ENCODE data around the gene RAET1G. TPM values are rescaled to one million over a fixed set of nuclear protein-coding genes. Genes with fewer than 3 reads are reported as not detected.
"Not testable (repeated sequence)": the region's sequence is repeated elsewhere in the genome, so short reads cannot be mapped to it uniquely, and the experiment has no call there.

Gene RAET1G
- total RNA-seq, 3 donors from 2014 or later (not counting 1 experiment from before 2014, with no cell fraction given) = 0.43 TPM; not detected in 2

GRCh38 chr6:149913540-149914240 is 9.2 kb downstream of the RAET1G start:
- Mint-ChIP-seq H3K27me3 (ENCODE audit: low read depth in 2 of 2) (peaks cover 28 to 30% of the 10 kb centered on the region in 2 donors), H3K27ac (no peak overlapping the region), H3K9me3 (no peaks in the 10 kb centered on the region), H3K4me3 (no peak overlapping the region), H3K36me3 (no peaks in the 10 kb centered on the region), H3K4me1 (no peaks in the 10 kb centered on the region)
- intact Hi-C loops (cut with micrococcal nuclease) = no loop called here
- Histone ChIP-seq H3K4me3 (ENCODE audit: low read length) (no peak overlapping the region), H3K27me3 (ENCODE audit: control insufficient read depth, insufficient read depth, low read length) (no peaks in the 10 kb centered on the region), H3K27ac (ENCODE audit: low read length) (no peak overlapping the region), H3K4me1 (ENCODE audit: control insufficient read depth, insufficient read depth, low read length) (no peaks in the 10 kb centered on the region), H3K9me3 (ENCODE audit: control insufficient read depth, insufficient read depth, low read length) (peaks cover 4% of the 10 kb centered on the region), H3K36me3 (ENCODE audit: control insufficient read depth, insufficient read depth, low read length) (no peaks in the 10 kb centered on the region)
- no peak for TF ChIP-seq CTCF (IDR thresholded peaks at IDR 0.05)
- DNase-seq (no peak), ATAC-seq (no peak)
- WGBS (ENCODE audit: insufficient coverage) = 81% methylated on average over 9 of the region's 9 CpGs

- ATAC-seq (no peak), DNase-seq (no peak)
- Histone ChIP-seq H3K36me3 (ENCODE audit: control insufficient read depth, insufficient read depth, low read length) (no peaks in the 10 kb centered on the region), H3K9me3 (ENCODE audit: control insufficient read depth, insufficient read depth, low read length) (peaks cover 8% of the 10 kb centered on the region), H3K4me1 (ENCODE audit: control insufficient read depth, insufficient read depth, low read length) (no peaks in the 10 kb centered on the region), H3K4me3 (ENCODE audit: low read length) (no peak overlapping the region), H3K27me3 (ENCODE audit: control insufficient read depth, insufficient read depth, low read length) (no peaks in the 10 kb centered on the region), H3K27ac (ENCODE audit: low read length) (no peak overlapping the region)
- Mint-ChIP-seq H3K4me1 (no peaks in the 10 kb centered on the region), H3K9me3 (no peaks in the 10 kb centered on the region), H3K4me3 (no peak overlapping the region), H3K27me3 (ENCODE audit: low read depth in 2 of 2) (peaks cover 26% of the 10 kb centered on the region in 2 donors), H3K36me3 (no peaks in the 10 kb centered on the region), H3K27ac (no peak overlapping the region)
- no peak for TF ChIP-seq CTCF (IDR thresholded peaks at IDR 0.05)
- WGBS (ENCODE audit: insufficient coverage) = 89% methylated on average over 1 of the region's 2 CpGs
- intact Hi-C loops (cut with micrococcal nuclease) = no loop called here
Observed at GRCh38 chr6:149913085-149913484, 9.8 kb downstream of the RAET1G start.

- H3K9me3 Mint-ChIP-seq; H3K36me3 Mint-ChIP-seq; H3K4me1 Mint-ChIP-seq; H3K4me3 ChIP-seq (ENCODE audit: low read length); H3K27ac ChIP-seq (ENCODE audit: low read length); H3K4me3 Mint-ChIP-seq; H3K36me3 ChIP-seq (ENCODE audit: control insufficient read depth, insufficient read depth, low read length); H3K27me3 ChIP-seq (ENCODE audit: control insufficient read depth, insufficient read depth, low read length); ATAC-seq; H3K27ac Mint-ChIP-seq; H3K9me3 ChIP-seq (ENCODE audit: control insufficient read depth, insufficient read depth, low read length); H3K4me1 ChIP-seq (ENCODE audit: control insufficient read depth, insufficient read depth, low read length); DNase-seq; intact Hi-C loops (cut with micrococcal nuclease): not testable (repeated sequence)
- peaks cover 26% of the 10 kb centered on the region in 2 donors for H3K27me3 Mint-ChIP-seq (ENCODE audit: low read depth in 2 of 2)
- WGBS (ENCODE audit: insufficient coverage) = no CpG with 5 or more reads among the region's 3 CpGs
Observed at GRCh38 chr6:149912680-149913079, 10.2 kb downstream of the RAET1G start.

GRCh38 chr6:149910721-149911151 is 12.2 kb downstream of the RAET1G start:
- Mint-ChIP-seq H3K27me3 (ENCODE audit: low read depth in 2 of 2) (peaks cover 14 to 26% of the 10 kb centered on the region in 2 donors), H3K4me3 (no peak overlapping the region), H3K9me3 (no peaks in the 10 kb centered on the region), H3K27ac (no peak overlapping the region), H3K36me3 (no peaks in the 10 kb centered on the region), H3K4me1 (no peaks in the 10 kb centered on the region)
- Histone ChIP-seq H3K36me3 (ENCODE audit: control insufficient read depth, insufficient read depth, low read length) (no peaks in the 10 kb centered on the region), H3K4me3 (ENCODE audit: low read length) (no peak overlapping the region), H3K27ac (ENCODE audit: low read length) (no peak overlapping the region), H3K9me3 (ENCODE audit: control insufficient read depth, insufficient read depth, low read length) (peaks cover 8% of the 10 kb centered on the region), H3K4me1 (ENCODE audit: control insufficient read depth, insufficient read depth, low read length) (no peaks in the 10 kb centered on the region), H3K27me3 (ENCODE audit: control insufficient read depth, insufficient read depth, low read length) (no peaks in the 10 kb centered on the region)
- WGBS (ENCODE audit: insufficient coverage) = 93% methylated on average over 23 of the region's 23 CpGs
- TF ChIP-seq CTCF (IDR thresholded peaks at IDR 0.05) = no peak
- ATAC-seq (no peak), DNase-seq (no peak)
- intact Hi-C loops (cut with micrococcal nuclease) = no loop called here

Measured in natural killer cell (primary cell).